Measurements from ENCODE around the gene ZNF784.

DNA sequence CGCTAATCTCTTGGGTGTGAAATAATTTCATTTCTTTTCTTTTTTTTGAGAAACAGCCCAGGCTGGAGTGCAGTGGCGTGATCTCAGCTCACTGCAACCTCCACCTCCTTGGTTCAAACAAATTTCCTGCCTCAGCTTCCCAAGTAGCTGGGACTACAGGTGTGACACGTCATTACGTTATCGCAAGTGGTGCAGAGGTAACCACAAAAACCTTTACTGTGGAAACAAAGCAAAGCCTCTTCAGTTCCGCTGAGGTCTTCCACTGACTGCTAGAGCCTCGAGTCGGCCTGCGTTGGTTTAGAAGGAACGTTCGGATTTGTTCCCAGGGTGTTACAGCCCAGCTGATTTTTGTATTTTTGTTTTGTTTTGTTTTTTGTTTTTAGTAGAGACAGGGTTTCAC is 2.0 kb upstream of the ZNF784 start:
- TF ChIP-seq OSR1 (CRISPR knock-in tag; IDR thresholded peaks at IDR 0.05): no peak
- TF ChIP-seq SNAI2 (CRISPR knock-in tag; IDR thresholded peaks at IDR 0.05): no peak
- TF ChIP-seq, protein P1, sequence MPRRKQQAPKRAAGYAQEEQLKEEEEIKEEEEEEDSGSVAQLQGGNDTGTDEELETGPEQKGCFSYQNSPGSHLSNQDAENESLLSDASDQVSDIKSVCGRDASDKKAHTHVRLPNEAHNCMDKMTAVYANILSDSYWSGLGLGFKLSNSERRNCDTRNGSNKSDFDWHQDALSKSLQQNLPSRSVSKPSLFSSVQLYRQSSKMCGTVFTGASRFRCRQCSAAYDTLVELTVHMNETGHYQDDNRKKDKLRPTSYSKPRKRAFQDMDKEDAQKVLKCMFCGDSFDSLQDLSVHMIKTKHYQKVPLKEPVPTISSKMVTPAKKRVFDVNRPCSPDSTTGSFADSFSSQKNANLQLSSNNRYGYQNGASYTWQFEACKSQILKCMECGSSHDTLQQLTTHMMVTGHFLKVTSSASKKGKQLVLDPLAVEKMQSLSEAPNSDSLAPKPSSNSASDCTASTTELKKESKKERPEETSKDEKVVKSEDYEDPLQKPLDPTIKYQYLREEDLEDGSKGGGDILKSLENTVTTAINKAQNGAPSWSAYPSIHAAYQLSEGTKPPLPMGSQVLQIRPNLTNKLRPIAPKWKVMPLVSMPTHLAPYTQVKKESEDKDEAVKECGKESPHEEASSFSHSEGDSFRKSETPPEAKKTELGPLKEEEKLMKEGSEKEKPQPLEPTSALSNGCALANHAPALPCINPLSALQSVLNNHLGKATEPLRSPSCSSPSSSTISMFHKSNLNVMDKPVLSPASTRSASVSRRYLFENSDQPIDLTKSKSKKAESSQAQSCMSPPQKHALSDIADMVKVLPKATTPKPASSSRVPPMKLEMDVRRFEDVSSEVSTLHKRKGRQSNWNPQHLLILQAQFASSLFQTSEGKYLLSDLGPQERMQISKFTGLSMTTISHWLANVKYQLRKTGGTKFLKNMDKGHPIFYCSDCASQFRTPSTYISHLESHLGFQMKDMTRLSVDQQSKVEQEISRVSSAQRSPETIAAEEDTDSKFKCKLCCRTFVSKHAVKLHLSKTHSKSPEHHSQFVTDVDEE (CRISPR knock-in tag; IDR thresholded peaks at IDR 0.05): no peak
